ENCODE data around the gene ZNF646. TPM values are rescaled to one million over a fixed set of nuclear protein-coding genes. Genes with fewer than 3 reads are reported as not detected.

ZNF646 gene
- total RNA-seq, 2 experiments from 2014 or later, result 30.1 to 33.8 TPM

DNA sequence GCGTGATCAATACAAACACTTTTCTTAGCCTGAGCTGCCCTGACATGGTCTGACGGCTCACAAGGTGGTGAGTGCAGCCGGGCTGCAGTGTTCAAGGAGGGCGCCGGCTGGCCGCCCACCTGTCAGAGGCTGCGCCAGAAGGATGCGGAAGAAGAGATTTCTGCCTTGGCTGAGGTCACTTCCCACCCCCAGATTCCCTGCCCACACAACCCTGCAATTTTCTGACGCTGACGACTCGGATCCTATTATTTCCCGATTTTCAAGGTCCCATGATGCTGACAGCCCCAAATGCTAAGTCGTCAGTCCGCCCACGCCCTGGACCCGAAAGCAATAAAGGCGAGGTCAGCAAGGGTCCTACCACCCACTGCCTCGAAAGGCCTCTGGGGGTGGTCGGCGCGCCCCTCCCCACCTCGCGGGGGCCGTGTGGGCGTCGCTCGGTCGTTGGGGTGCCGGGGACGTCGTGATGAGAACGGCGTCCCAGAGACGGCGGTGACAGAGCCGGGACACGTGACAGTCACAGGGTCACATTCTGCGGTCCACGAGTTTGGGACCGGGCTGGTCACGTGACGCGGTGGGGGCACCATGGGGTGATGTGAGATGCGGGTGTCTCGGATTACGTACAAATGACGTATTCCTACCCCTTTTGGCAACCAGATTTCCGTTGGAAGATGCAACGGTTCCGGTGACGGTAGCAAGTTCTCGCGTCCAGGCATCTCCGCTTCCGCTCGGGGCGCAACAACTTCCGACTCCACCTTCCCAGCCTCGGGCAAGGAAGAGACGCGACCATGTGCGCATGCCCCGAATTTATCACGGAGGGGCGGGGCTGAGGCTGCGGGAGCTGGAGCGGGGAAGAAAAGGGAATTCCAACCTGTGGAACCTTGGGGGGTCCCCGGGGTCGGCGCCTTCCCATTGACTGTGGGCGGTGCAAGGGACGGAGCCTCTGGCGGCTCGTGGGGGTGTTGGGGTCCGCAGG lies 41.2 kb upstream of the ZNF646 start, which contains the start of gene STX4:
Gene STX4 (plus strand): TSS at position 823 of the 973 bp plus-strand sequence. CDS start 248 bp downstream, outside the sequence.
- peaks cover 4% of the 10 kb centered on the region; the same call in 1 of the 2 replicates for H3K36me3 ChIP-seq (ENCODE audit: insufficient read depth, low read length)
- POLR2A ChIA-PET, result interaction anchor here (0.6 to 0.8 kb wide), 2 partner anchors 105 to 252 kb away, joined by 3 to 6 read pairs; no protein-coding TSS in a partner anchor
- CTCF ChIA-PET (ENCODE audit: unreplicated experiment), result interaction anchor here (0.6 kb wide), 1 partner anchor 10 kb away, joined by 3 read pairs; no protein-coding TSS in a partner anchor
- BruUV-seq (replicated peaks), result TSS peak; percentile 84
- peak within 1 kb of the TSS; percentile 99 for H2AFZ ChIP-seq (ENCODE audit: low read length)
- DNase-seq (ENCODE audit: low spot score), result peak; percentile 95
- peak within 1 kb of the TSS; percentile 59 for H3K27ac ChIP-seq (ENCODE audit: low read depth, low read length, poor library complexity, severe bottlenecking)
- H3K4me2 ChIP-seq (ENCODE audit: low read length), result peak within 1 kb of the TSS; percentile 100
- H3K9me2 ChIP-seq (ENCODE audit: insufficient read depth, low read length), result no peaks in the 10 kb centered on the region
- H3K9me3 ChIP-seq (ENCODE audit: low read length), result no peaks in the 10 kb centered on the region
- TF ChIP-seq EZH2phosphoT487 (IDR thresholded peaks at IDR 0.05; ENCODE audit: borderline replicate concordance, low read depth, low read length), result no peak
- TF ChIP-seq CTCF (conservative IDR thresholded peaks at IDR 0.05; ENCODE audit: low read length), result no peak
- no peaks in the 10 kb centered on the region for H4K20me1 ChIP-seq (ENCODE audit: insufficient read depth, low read length)
- H3K4me3 ChIP-seq (ENCODE audit: low read depth, low read length, poor library complexity, severe bottlenecking), result peak within 1 kb of the TSS; percentile 98
- H3K79me2 ChIP-seq (ENCODE audit: insufficient read depth, low read depth, low read length), result no peaks in the 10 kb centered on the region; the same call in 1 of the 2 replicates
- peaks cover 18% of the 10 kb centered on the region for H3K4me1 ChIP-seq (ENCODE audit: insufficient read depth, low read length, poor library complexity, severe bottlenecking)
- intact Hi-C loops (cut with micrococcal nuclease; ENCODE audit: unreplicated experiment), result loop anchor here (1.0 kb wide), 1 partner anchor 41 kb away; the partner anchor contains the start of genes ZNF646 and ZNF668

DNA sequence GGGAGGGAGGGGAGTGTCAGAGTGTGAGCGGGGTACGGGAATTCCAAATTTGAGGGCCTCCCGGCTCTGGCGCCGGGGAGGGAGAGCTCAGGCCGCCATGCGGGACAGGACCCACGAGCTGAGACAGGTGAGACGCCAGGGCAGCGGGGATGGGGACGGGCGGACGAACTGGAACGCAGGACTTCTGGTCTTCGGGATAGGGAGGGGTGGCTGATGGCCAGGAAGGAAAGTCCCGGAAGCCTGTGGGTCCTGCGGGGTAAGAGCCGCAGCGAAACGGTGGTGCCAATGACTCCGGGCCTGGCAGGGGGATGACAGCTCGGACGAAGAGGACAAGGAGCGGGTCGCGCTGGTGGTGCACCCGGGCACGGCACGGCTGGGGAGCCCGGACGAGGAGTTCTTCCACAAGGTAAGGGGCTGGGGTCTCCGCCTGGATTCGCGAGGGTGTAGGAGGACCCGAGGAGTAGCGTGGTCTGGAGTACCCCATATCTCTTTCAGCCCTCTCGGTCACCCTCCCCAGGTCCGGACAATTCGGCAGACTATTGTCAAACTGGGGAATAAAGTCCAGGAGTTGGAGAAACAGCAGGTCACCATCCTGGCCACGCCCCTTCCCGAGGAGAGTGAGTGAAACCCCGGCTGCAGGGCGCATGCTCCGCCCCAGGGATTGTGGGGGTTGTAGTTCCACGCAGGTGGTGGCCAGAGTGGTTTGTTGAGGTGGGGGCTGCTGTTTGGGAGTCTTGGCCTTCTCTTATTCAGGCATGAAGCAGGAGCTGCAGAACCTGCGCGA lies 40.3 kb upstream of the ZNF646 start:
- TF ChIP-seq CTCF (conservative IDR thresholded peaks at IDR 0.05; ENCODE audit: low read length) (no peak), EZH2phosphoT487 (IDR thresholded peaks at IDR 0.05; ENCODE audit: borderline replicate concordance, low read depth, low read length) (no peak)
- ChIA-PET CTCF (ENCODE audit: unreplicated experiment) (interaction anchor here (0.6 kb wide), 1 partner anchor 9 kb away, joined by 3 read pairs; no protein-coding TSS in a partner anchor), POLR2A (interaction anchor here (0.6 to 0.8 kb wide), 2 partner anchors 106 to 251 kb away, joined by 3 to 6 read pairs; no protein-coding TSS in a partner anchor)
- BruUV-seq (replicated peaks), result TSS peak; percentile 83
- H3K4me1 ChIP-seq (ENCODE audit: insufficient read depth, low read length, poor library complexity, severe bottlenecking), result peaks cover 18% of the 10 kb centered on the region
- H2AFZ ChIP-seq (ENCODE audit: low read length), result peak overlapping the region; percentile 99
- H3K9me3 ChIP-seq (ENCODE audit: low read length), result no peaks in the 10 kb centered on the region
- H3K4me2 ChIP-seq (ENCODE audit: low read length), result peak overlapping the region; percentile 100
- peak overlapping the region; percentile 98 for H3K4me3 ChIP-seq (ENCODE audit: low read depth, low read length, poor library complexity, severe bottlenecking)
- no peaks in the 10 kb centered on the region for H3K9me2 ChIP-seq (ENCODE audit: insufficient read depth, low read length)
- peak; percentile 86 for DNase-seq (ENCODE audit: low spot score)
- intact Hi-C loops (cut with micrococcal nuclease; ENCODE audit: unreplicated experiment), result no loop called here
- no peaks in the 10 kb centered on the region; the same call in 1 of the 2 replicates for H3K79me2 ChIP-seq (ENCODE audit: insufficient read depth, low read depth, low read length)
- peaks cover 4% of the 10 kb centered on the region; the same call in 1 of the 2 replicates for H3K36me3 ChIP-seq (ENCODE audit: insufficient read depth, low read length)
- no peaks in the 10 kb centered on the region for H4K20me1 ChIP-seq (ENCODE audit: insufficient read depth, low read length)
- peak overlapping the region; percentile 59 for H3K27ac ChIP-seq (ENCODE audit: low read depth, low read length, poor library complexity, severe bottlenecking)
